Measurements from ENCODE around the gene KICS2.

- TF ChIP-seq CTCF (IDR thresholded peaks at IDR 0.05) = no peak
- no peak for TF ChIP-seq POLR2AphosphoS5 (IDR thresholded peaks at IDR 0.05)
- no peak for TF ChIP-seq POLR2A (IDR thresholded peaks at IDR 0.05; ENCODE audit: low read depth)
Measured at GRCh38 chr12:64236549-64236948, 14.5 kb upstream of the KICS2 start.
